Activated naive CD4-positive, alpha-beta T cell treated with anti-CD3 and anti-CD28 coated beads for 36 hours (primary cell): ENCODE results near the gene LDHD. TPM values are rescaled to one million over a fixed set of nuclear protein-coding genes. Genes with fewer than 3 reads are reported as not detected.

ENCODE experiments used
- CTCF ChIA-PET: fragments of 350-600 bp; sonication (Branson Sonifier 250); formaldehyde crosslinking; loops from one replicate; lab custom pipeline; 2021; ENCODE audit warnings: antibody characterized with exemption; lab: Charles Lee
- DNase-seq: peaks from one replicate; pipeline ENCODE4 v3.0.0-alpha.2; 2020
- H3K27ac Mint-ChIP-seq: one replicate; pipeline ENCODE4 v1.8.0; 2021; ENCODE audit warnings: mild to moderate bottlenecking, mixed read lengths
- H3K27me3 Mint-ChIP-seq: one replicate; pipeline ENCODE4 v1.8.0; 2021; ENCODE audit warnings: low read depth, mixed read lengths
- H3K36me3 Mint-ChIP-seq: one replicate; pipeline ENCODE4 v1.8.0; 2021; ENCODE audit warnings: low read depth, mixed read lengths
- H3K4me1 Mint-ChIP-seq: one replicate; pipeline ENCODE4 v1.8.0; 2021; ENCODE audit warnings: low read depth, mixed read lengths
- H3K4me3 Mint-ChIP-seq: one replicate; pipeline ENCODE4 v1.8.0; 2021; ENCODE audit warnings: mild to moderate bottlenecking, moderate library complexity, mixed read lengths
- H3K9me3 Mint-ChIP-seq: one replicate; pipeline ENCODE4 v1.8.0; 2021; ENCODE audit warnings: mixed read lengths
- intact Hi-C: fragments of 100-400 bp; cut with micrococcal nuclease; formaldehyde crosslinking; loops from one replicate; pipeline ENCODE4 v1.15.1; 2023
- total RNA-seq, 2 experiments: library from RNA; stranded (reverse); gene quantifications; one replicate each; pipeline ENCODE4 v1.2.3, GENCODE V29; 2021

LDHD gene
- total RNA-seq: under 1 TPM; 0.33 to 0.42 TPM

- CTCF ChIA-PET: no interaction called here
- H3K9me3 Mint-ChIP-seq: peaks cover under 1% of the 10 kb centered on the region
- H3K4me3 Mint-ChIP-seq: peak within 1 kb of the TSS; percentile 34
- no peak within 1 kb of the TSS for H3K27ac Mint-ChIP-seq
- H3K36me3 Mint-ChIP-seq: peaks cover under 1% of the 10 kb centered on the region
- H3K4me1 Mint-ChIP-seq: peaks cover 8% of the 10 kb centered on the region
- peaks cover 12% of the 10 kb centered on the region for H3K27me3 Mint-ChIP-seq
- DNase-seq: no peak
- intact Hi-C loops: no loop called here
Observed at GRCh38 chr16:75116081-75116910, at the start of gene LDHD. Gene LDHD, minus strand, starts transcription at chr16:75116780. Its CDS starts 60 bp downstream, at chr16:75116720.

GRCh38 chr16:75160386-75160785 lies 43.8 kb upstream of the LDHD start:
- H3K27me3 Mint-ChIP-seq: no peaks in the 10 kb centered on the region
- no peak for DNase-seq
- no peak overlapping the region for H3K27ac Mint-ChIP-seq
- peaks cover 5% of the 10 kb centered on the region for H3K9me3 Mint-ChIP-seq
- H3K4me3 Mint-ChIP-seq: no peak overlapping the region
- H3K36me3 Mint-ChIP-seq: peaks cover 62% of the 10 kb centered on the region
- CTCF ChIA-PET: interaction anchor here (0.6 kb wide), 1 partner anchor 23 kb away, joined by 4 read pairs; no protein-coding TSS in a partner anchor
- no peaks in the 10 kb centered on the region for H3K4me1 Mint-ChIP-seq
- intact Hi-C loops: no loop called here

GRCh38 chr16:75152635-75153034 lies 36.1 kb upstream of the LDHD start:
- peaks cover 39% of the 10 kb centered on the region for H3K4me1 Mint-ChIP-seq
- CTCF ChIA-PET: no interaction called here

GRCh38 chr16:75151798-75152197 lies 35.2 kb upstream of the LDHD start:
- H3K36me3 Mint-ChIP-seq: peaks cover 46% of the 10 kb centered on the region
- peaks cover 27% of the 10 kb centered on the region for H3K9me3 Mint-ChIP-seq
- intact Hi-C loops: no loop called here
- peak overlapping the region; percentile 16 for H3K4me3 Mint-ChIP-seq
- H3K4me1 Mint-ChIP-seq: peaks cover 39% of the 10 kb centered on the region
- no peaks in the 10 kb centered on the region for H3K27me3 Mint-ChIP-seq
- peak overlapping the region; percentile 76 for H3K27ac Mint-ChIP-seq
- CTCF ChIA-PET: no interaction called here
- DNase-seq: no peak

More at GRCh38 chr16:75152635-75153034, 36.1 kb upstream of the LDHD start:
- Mint-ChIP-seq H3K36me3 (peaks cover 52% of the 10 kb centered on the region), H3K9me3 (peaks cover 27% of the 10 kb centered on the region), H3K27me3 (no peaks in the 10 kb centered on the region), H3K27ac (peak overlapping the region; percentile 76), H3K4me3 (no peak overlapping the region)
- intact Hi-C loops: no loop called here
- DNase-seq: no peak

- peaks cover 31% of the 10 kb centered on the region for H3K36me3 Mint-ChIP-seq
- peaks cover 23% of the 10 kb centered on the region for H3K9me3 Mint-ChIP-seq
- H3K27me3 Mint-ChIP-seq: no peaks in the 10 kb centered on the region
- peak within 1 kb of the TSS; percentile 73 for H3K27ac Mint-ChIP-seq
- CTCF ChIA-PET: no interaction called here
- H3K4me1 Mint-ChIP-seq: peaks cover 37% of the 10 kb centered on the region
- intact Hi-C loops: loop anchor here (1.0 to 10.0 kb wide), 11 partner anchors 37 to 482 kb away; partner anchors contain the start of genes ADAT1, CFDP1, MLKL and RFWD3
- H3K4me3 Mint-ChIP-seq: peak within 1 kb of the TSS; percentile 80
- DNase-seq: peak; percentile 97
Observed at GRCh38 chr16:75148311-75149195, 32.0 kb upstream of the LDHD start, which contains the start of gene ZFP1. Gene ZFP1, plus strand, starts transcription at chr16:75148524. Its CDS starts 4,428 bp downstream, at chr16:75152952.

GRCh38 chr16:75147968-75148310 lies 31.4 kb upstream of the LDHD start:
- CTCF ChIA-PET: no interaction called here
- DNase-seq: no peak
- Mint-ChIP-seq H3K27me3 (no peaks in the 10 kb centered on the region), H3K9me3 (peaks cover 23% of the 10 kb centered on the region), H3K36me3 (peaks cover 27% of the 10 kb centered on the region), H3K4me1 (peaks cover 34% of the 10 kb centered on the region), H3K27ac (no peak overlapping the region), H3K4me3 (peak overlapping the region; percentile 80)
- intact Hi-C loops: loop anchor here (1.0 to 10.0 kb wide), 11 partner anchors 37 to 481 kb away; partner anchors contain the start of genes ADAT1, CFDP1, MLKL and RFWD3

- Mint-ChIP-seq H3K4me1 (peaks cover under 1% of the 10 kb centered on the region), H3K27ac (no peak overlapping the region), H3K4me3 (no peak overlapping the region), H3K27me3 (no peaks in the 10 kb centered on the region), H3K36me3 (peaks cover 1% of the 10 kb centered on the region), H3K9me3 (no peaks in the 10 kb centered on the region)
- intact Hi-C loops: loop anchor here (10.0 kb wide), 1 partner anchor 439 kb away; the partner anchor contains the start of gene MLKL
- CTCF ChIA-PET: interaction anchor here (0.6 kb wide), 1 partner anchor 155 kb away, joined by 3 read pairs; no protein-coding TSS in a partner anchor
- DNase-seq: no peak
Observed at GRCh38 chr16:75143941-75144340, 27.4 kb upstream of the LDHD start.

- Mint-ChIP-seq H3K4me1 (peaks cover 5% of the 10 kb centered on the region), H3K36me3 (no peaks in the 10 kb centered on the region), H3K4me3 (no peak overlapping the region), H3K27me3 (peaks cover 4% of the 10 kb centered on the region), H3K27ac (no peak overlapping the region), H3K9me3 (no peaks in the 10 kb centered on the region)
- intact Hi-C loops: no loop called here
- DNase-seq: no peak
- CTCF ChIA-PET: interaction anchor here (1.0 kb wide), 1 partner anchor 28 kb away, joined by 3 read pairs; no protein-coding TSS in a partner anchor
Observed at GRCh38 chr16:75139498-75139897, 22.9 kb upstream of the LDHD start.

GRCh38 chr16:75138636-75139035 lies 22.1 kb upstream of the LDHD start:
- intact Hi-C loops: no loop called here
- Mint-ChIP-seq H3K27ac (no peak overlapping the region), H3K36me3 (no peaks in the 10 kb centered on the region), H3K27me3 (peaks cover 4% of the 10 kb centered on the region), H3K9me3 (no peaks in the 10 kb centered on the region), H3K4me3 (no peak overlapping the region), H3K4me1 (peaks cover 5% of the 10 kb centered on the region)
- peak; percentile 45 for DNase-seq
- CTCF ChIA-PET: interaction anchor here (1.0 kb wide), 1 partner anchor 27 kb away, joined by 4 read pairs; no protein-coding TSS in a partner anchor

- CTCF ChIA-PET: interaction anchor here (1.0 kb wide), 1 partner anchor 27 kb away, joined by 4 read pairs; no protein-coding TSS in a partner anchor
- peaks cover 4% of the 10 kb centered on the region for H3K27me3 Mint-ChIP-seq
- H3K27ac Mint-ChIP-seq: no peak overlapping the region
- H3K36me3 Mint-ChIP-seq: no peaks in the 10 kb centered on the region
- H3K9me3 Mint-ChIP-seq: no peaks in the 10 kb centered on the region
- H3K4me1 Mint-ChIP-seq: peaks cover 5% of the 10 kb centered on the region
- H3K4me3 Mint-ChIP-seq: no peak overlapping the region
- DNase-seq: no peak
- intact Hi-C loops: no loop called here
Observed at GRCh38 chr16:75138233-75138632, 21.7 kb upstream of the LDHD start.

- no peak overlapping the region for H3K4me3 Mint-ChIP-seq
- H3K9me3 Mint-ChIP-seq: peaks cover 17% of the 10 kb centered on the region
- H3K27ac Mint-ChIP-seq: no peak overlapping the region
- H3K27me3 Mint-ChIP-seq: no peaks in the 10 kb centered on the region
- no peaks in the 10 kb centered on the region for H3K36me3 Mint-ChIP-seq
- DNase-seq: no peak
- intact Hi-C loops: no loop called here
- peaks cover 10% of the 10 kb centered on the region for H3K4me1 Mint-ChIP-seq
- CTCF ChIA-PET: interaction anchor here (1.0 kb wide), 1 partner anchor 20 kb away, joined by 3 read pairs; no protein-coding TSS in a partner anchor
Observed at GRCh38 chr16:75131081-75131480, 14.5 kb upstream of the LDHD start.
